H9 (cell line): Measurements from ENCODE around the gene CAT. TPM values are rescaled to one million over a fixed set of nuclear protein-coding genes. Genes with fewer than 3 reads are reported as not detected.

Experiments used
- DNase-seq: peaks from one replicate; pipeline ENCODE4 v3.0.0-alpha.2; 2017
- H2AFZ ChIP-seq: one replicate; pipeline ENCODE4 v1.6.1; 2013; ENCODE audit warnings: mild to moderate bottlenecking, low read length, control low read depth, moderate library complexity
- H2AK5ac ChIP-seq: 2 replicates; pipeline ENCODE4 v1.6.1; 2013; ENCODE audit warnings: low read length, control low read depth, mixed read lengths; ENCODE audit not compliant: insufficient read length
- H2BK120ac ChIP-seq: one replicate; pipeline ENCODE4 v1.6.1; 2013; ENCODE audit warnings: low read depth, mild to moderate bottlenecking, low read length, control low read depth, inconsistent platforms; ENCODE audit not compliant: poor library complexity, severe bottlenecking
- H2BK12ac ChIP-seq: 2 replicates; pipeline ENCODE4 v1.6.1; 2013; ENCODE audit warnings: low read length, control low read depth, mixed read lengths, low read depth; ENCODE audit not compliant: insufficient read length
- H2BK15ac ChIP-seq: 2 replicates; pipeline ENCODE4 v1.6.1; 2013; ENCODE audit warnings: low read depth, low read length, control low read depth
- H2BK20ac ChIP-seq: one replicate; pipeline ENCODE4 v1.6.1; 2013; ENCODE audit warnings: low read depth, mild to moderate bottlenecking, low read length, control low read depth, inconsistent platforms; ENCODE audit not compliant: poor library complexity, severe bottlenecking
- H2BK5ac ChIP-seq: 2 replicates; pipeline ENCODE4 v1.6.1; 2013; ENCODE audit warnings: low read length, control low read depth, mixed read lengths; ENCODE audit not compliant: insufficient read length
- H3K14ac ChIP-seq: 2 replicates; pipeline ENCODE4 v1.6.1; 2013; ENCODE audit warnings: low read length, control low read depth; ENCODE audit not compliant: insufficient read depth
- H3K18ac ChIP-seq: 2 replicates; pipeline ENCODE4 v1.6.1; 2013; ENCODE audit warnings: low read depth, mild to moderate bottlenecking, mixed read lengths, low read length, control low read depth; ENCODE audit not compliant: insufficient read length
- H3K23ac ChIP-seq: 2 replicates; pipeline ENCODE4 v1.6.1; 2013; ENCODE audit warnings: low read length, control low read depth, mixed read lengths, low read depth; ENCODE audit not compliant: insufficient read length
- H3K23me2 ChIP-seq: 2 replicates; pipeline ENCODE4 v1.6.1; 2013; ENCODE audit warnings: low read depth, mild to moderate bottlenecking, mixed read lengths, low read length, control low read depth; ENCODE audit not compliant: insufficient read length, poor library complexity, severe bottlenecking
- H3K27ac ChIP-seq: 2 replicates; pipeline ENCODE4 v1.5.1; 2013; ENCODE audit warnings: low read length, control low read depth, mixed read lengths, low read depth; ENCODE audit not compliant: insufficient read length
- H3K27me3 ChIP-seq: 2 replicates; pipeline ENCODE4 v1.6.1; 2013; ENCODE audit warnings: low read length, control low read depth, inconsistent platforms; ENCODE audit not compliant: insufficient read depth
- H3K4ac ChIP-seq: 2 replicates; pipeline ENCODE4 v1.6.1; 2013; ENCODE audit warnings: low read depth, mild to moderate bottlenecking, control low read depth, inconsistent platforms, low read length, moderate library complexity
- H3K4me1 ChIP-seq: 2 replicates; pipeline ENCODE4 v1.6.1; 2013; ENCODE audit warnings: low read length, control low read depth, inconsistent platforms; ENCODE audit not compliant: insufficient read depth
- H3K4me2 ChIP-seq: 2 replicates; pipeline ENCODE4 v1.6.1; 2013; ENCODE audit warnings: low read length, control low read depth, mixed read lengths; ENCODE audit not compliant: insufficient read length, insufficient read depth
- H3K56ac ChIP-seq: 2 replicates; pipeline ENCODE4 v1.6.1; 2013; ENCODE audit warnings: low read depth, mild to moderate bottlenecking, mixed read lengths, low read length, control low read depth; ENCODE audit not compliant: insufficient read length
- H3K79me1 ChIP-seq: 2 replicates; pipeline ENCODE4 v1.6.1; 2013; ENCODE audit warnings: low read depth, mild to moderate bottlenecking, moderate library complexity, low read length, control low read depth, inconsistent platforms; ENCODE audit not compliant: insufficient read depth, poor library complexity, severe bottlenecking
- H3K79me2 ChIP-seq: 2 replicates; pipeline ENCODE4 v1.6.1; 2013; ENCODE audit warnings: low read length, control low read depth, inconsistent platforms; ENCODE audit not compliant: insufficient read depth
- H3K9ac ChIP-seq: 2 replicates; pipeline ENCODE4 v1.6.1; 2013; ENCODE audit warnings: low read length, control low read depth, mixed read lengths; ENCODE audit not compliant: insufficient read length; ENCODE audit errors: extremely low read depth
- H3K9me3 ChIP-seq: one replicate; pipeline ENCODE4 v1.6.1; 2013; ENCODE audit warnings: low read depth, low read length, inconsistent platforms; ENCODE audit not compliant: control insufficient read depth
- H3T11ph ChIP-seq: one replicate; pipeline ENCODE4 v1.6.1; 2013; ENCODE audit warnings: mild to moderate bottlenecking, low read length, control low read depth, inconsistent platforms
- H4K20me1 ChIP-seq: one replicate; pipeline ENCODE4 v1.6.1; 2013; ENCODE audit not compliant: control insufficient read depth, insufficient read length, insufficient read depth
- H4K5ac ChIP-seq: 2 replicates; pipeline ENCODE4 v1.6.1; 2013; ENCODE audit warnings: low read depth, mild to moderate bottlenecking, mixed read lengths, low read length, control low read depth; ENCODE audit not compliant: insufficient read length
- H4K8ac ChIP-seq: replicated peaks from 2 replicates; pipeline ENCODE4 v1.6.1; 2013; ENCODE audit warnings: low read length, control low read depth, mixed read lengths, low read depth; ENCODE audit not compliant: insufficient read length
- H4K91ac ChIP-seq: 2 replicates; pipeline ENCODE4 v1.6.1; 2013; ENCODE audit warnings: low read depth, mild to moderate bottlenecking, moderate library complexity, mixed read lengths, low read length, control low read depth; ENCODE audit not compliant: insufficient read length
- H3K27ac Mint-ChIP-seq, 3 experiments: 2 replicates in 2 of 3; 3 replicates in 1 of 3; pipeline ENCODE4 v1.8.0; 2020 to 2021; ENCODE audit warnings: mixed read lengths in 3 of 3, mild to moderate bottlenecking in 1 of 3, moderate library complexity in 1 of 3
- H3K27me3 Mint-ChIP-seq: 2 replicates; pipeline ENCODE4 v1.8.0; 2021; ENCODE audit warnings: low read depth, mild to moderate bottlenecking, moderate library complexity, mixed read lengths
- H3K36me3 Mint-ChIP-seq, 3 experiments: 2 replicates in 2 of 3; 3 replicates in 1 of 3; pipeline ENCODE4 v1.8.0; 2020 to 2021; ENCODE audit warnings: low read depth in 3 of 3, mixed read lengths in 3 of 3; ENCODE audit not compliant: insufficient read depth in 1 of 3
- H3K4me1 Mint-ChIP-seq, 2 experiments: 2 replicates each; pipeline ENCODE4 v1.8.0; 2020; ENCODE audit warnings: mixed read lengths in 2 of 2
- H3K4me3 Mint-ChIP-seq, 2 experiments: 2 replicates in 1 of 2; 3 replicates in 1 of 2; pipeline ENCODE4 v1.8.0; 2020 to 2021; ENCODE audit warnings: mild to moderate bottlenecking in 2 of 2, mixed read lengths in 2 of 2, moderate library complexity in 1 of 2
- H3K9me3 Mint-ChIP-seq, 2 experiments: 2 replicates in 1 of 2; 3 replicates in 1 of 2; pipeline ENCODE4 v1.8.0; 2020; ENCODE audit warnings: mild to moderate bottlenecking in 2 of 2, mixed read lengths in 2 of 2, moderate library complexity in 1 of 2
- WGBS: extraction: QIAGEN DNeasy Blood & Tissue Kit; methylation state at CpG from one replicate; pipeline ENCODE4 v1.1.7; 2013; ENCODE audit warnings: missing lambda C conversion rate, low lambda C conversion rate, mixed read lengths; ENCODE audit not compliant: insufficient read length; ENCODE audit errors: extremely low coverage; 5-methylcytosine and 5-hydroxymethylcytosine counted together
- total RNA-seq: library from RNA; stranded (reverse); gene quantifications from 2 replicates; pipeline ENCODE4 v1.2.1, GENCODE V29; 2021
- TF ChIP-seq, protein P1 (sequence below): fragments of 200-600 bp; sonication (generic); conservative IDR thresholded peaks from 3 replicates; pipeline ENCODE4 v1.8.0; 2021; ENCODE audit warnings: antibody characterized with exemption, mild to moderate bottlenecking

CAT gene
- total RNA-seq, 1 experiment from 2014 or later, result 9.9 TPM

DNA sequence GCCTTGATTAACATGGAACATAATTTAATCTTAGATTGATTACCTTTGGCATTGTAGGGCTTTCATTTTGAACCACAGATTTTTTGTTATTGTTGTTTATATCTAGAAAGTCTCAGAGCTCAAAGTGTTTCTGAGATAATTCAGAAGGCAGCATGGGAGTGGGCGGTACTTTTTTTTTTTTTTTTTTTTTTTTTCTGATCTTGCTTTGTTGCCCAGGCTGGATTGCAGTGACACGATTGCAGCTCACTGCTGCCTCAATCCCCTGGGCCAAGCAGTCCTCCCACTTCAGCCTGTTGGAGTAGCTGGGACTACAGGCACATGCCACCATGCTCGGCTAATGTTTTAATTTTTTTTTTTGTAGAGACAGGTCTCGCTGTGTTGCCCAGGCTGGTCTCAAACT, 21.5 kb downstream of the CAT start:
- Histone ChIP-seq H3K4ac (no peak overlapping the region), H2BK20ac (no peak overlapping the region), H2BK15ac (no peak overlapping the region), H3K23me2 (no peaks in the 10 kb centered on the region), H4K5ac (no peak overlapping the region), H2AK5ac (no peak overlapping the region), H3K18ac (no peak overlapping the region), H2BK120ac (no peak overlapping the region), H2BK5ac (no peak overlapping the region), H3K9me3 (no peaks in the 10 kb centered on the region), H3K79me2 (no peaks in the 10 kb centered on the region), H3K56ac (no peak overlapping the region), H4K91ac (no peak overlapping the region), H3K23ac (no peak overlapping the region), H3K14ac (no peak overlapping the region), H4K8ac (no peak overlapping the region), H2AFZ (no peak overlapping the region), H3T11ph (no peak overlapping the region), H3K4me1 (no peaks in the 10 kb centered on the region), H3K4me2 (no peak overlapping the region), H3K27ac (no peak overlapping the region), H3K9ac (no peak overlapping the region), H3K27me3 (no peaks in the 10 kb centered on the region), H4K20me1 (peaks cover 2% of the 10 kb centered on the region), H3K79me1 (no peaks in the 10 kb centered on the region), H2BK12ac (no peak overlapping the region)
- peaks cover 0 to 69% (median 21%) of the 10 kb centered on the region in 3 experiments; a peak in 4 of 7 replicates for H3K36me3 Mint-ChIP-seq
- H3K4me3 Mint-ChIP-seq, result no peak overlapping the region
- no peak for DNase-seq
- H3K27me3 Mint-ChIP-seq, result no peaks in the 10 kb centered on the region
- TF ChIP-seq, protein P1, sequence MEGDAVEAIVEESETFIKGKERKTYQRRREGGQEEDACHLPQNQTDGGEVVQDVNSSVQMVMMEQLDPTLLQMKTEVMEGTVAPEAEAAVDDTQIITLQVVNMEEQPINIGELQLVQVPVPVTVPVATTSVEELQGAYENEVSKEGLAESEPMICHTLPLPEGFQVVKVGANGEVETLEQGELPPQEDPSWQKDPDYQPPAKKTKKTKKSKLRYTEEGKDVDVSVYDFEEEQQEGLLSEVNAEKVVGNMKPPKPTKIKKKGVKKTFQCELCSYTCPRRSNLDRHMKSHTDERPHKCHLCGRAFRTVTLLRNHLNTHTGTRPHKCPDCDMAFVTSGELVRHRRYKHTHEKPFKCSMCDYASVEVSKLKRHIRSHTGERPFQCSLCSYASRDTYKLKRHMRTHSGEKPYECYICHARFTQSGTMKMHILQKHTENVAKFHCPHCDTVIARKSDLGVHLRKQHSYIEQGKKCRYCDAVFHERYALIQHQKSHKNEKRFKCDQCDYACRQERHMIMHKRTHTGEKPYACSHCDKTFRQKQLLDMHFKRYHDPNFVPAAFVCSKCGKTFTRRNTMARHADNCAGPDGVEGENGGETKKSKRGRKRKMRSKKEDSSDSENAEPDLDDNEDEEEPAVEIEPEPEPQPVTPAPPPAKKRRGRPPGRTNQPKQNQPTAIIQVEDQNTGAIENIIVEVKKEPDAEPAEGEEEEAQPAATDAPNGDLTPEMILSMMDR, result no peak
- no CpG with 5 or more reads among the region's 4 CpGs for WGBS
- peaks cover 8 to 10% of the 10 kb centered on the region in 2 experiments for H3K4me1 Mint-ChIP-seq
- no peaks in the 10 kb centered on the region for H3K9me3 Mint-ChIP-seq
- no peak overlapping the region for H3K27ac Mint-ChIP-seq
